ENCODE results near the gene ARHGAP45.

- TF ChIP-seq, protein P1, sequence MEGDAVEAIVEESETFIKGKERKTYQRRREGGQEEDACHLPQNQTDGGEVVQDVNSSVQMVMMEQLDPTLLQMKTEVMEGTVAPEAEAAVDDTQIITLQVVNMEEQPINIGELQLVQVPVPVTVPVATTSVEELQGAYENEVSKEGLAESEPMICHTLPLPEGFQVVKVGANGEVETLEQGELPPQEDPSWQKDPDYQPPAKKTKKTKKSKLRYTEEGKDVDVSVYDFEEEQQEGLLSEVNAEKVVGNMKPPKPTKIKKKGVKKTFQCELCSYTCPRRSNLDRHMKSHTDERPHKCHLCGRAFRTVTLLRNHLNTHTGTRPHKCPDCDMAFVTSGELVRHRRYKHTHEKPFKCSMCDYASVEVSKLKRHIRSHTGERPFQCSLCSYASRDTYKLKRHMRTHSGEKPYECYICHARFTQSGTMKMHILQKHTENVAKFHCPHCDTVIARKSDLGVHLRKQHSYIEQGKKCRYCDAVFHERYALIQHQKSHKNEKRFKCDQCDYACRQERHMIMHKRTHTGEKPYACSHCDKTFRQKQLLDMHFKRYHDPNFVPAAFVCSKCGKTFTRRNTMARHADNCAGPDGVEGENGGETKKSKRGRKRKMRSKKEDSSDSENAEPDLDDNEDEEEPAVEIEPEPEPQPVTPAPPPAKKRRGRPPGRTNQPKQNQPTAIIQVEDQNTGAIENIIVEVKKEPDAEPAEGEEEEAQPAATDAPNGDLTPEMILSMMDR (IDR thresholded peaks at IDR 0.05) = no peak
- TF ChIP-seq EP300 (IDR thresholded peaks at IDR 0.05) (no peak), POLR2A (IDR thresholded peaks at IDR 0.05) (no peak)
These were observed 17.9 kb upstream of the ARHGAP45 start for GRCh38 chr19:1049106-1049505.

All from tibial nerve (tissue), 4 donors.